ENCODE measurements around the gene DUSP22. TPM values are rescaled to one million over a fixed set of nuclear protein-coding genes. Genes with fewer than 3 reads are reported as not detected.

DUSP22 gene
- total and polyA plus RNA-seq, 9 of the 15 experiments (the other 6 are each of a cell fraction or from before 2014, with no cell fraction given): 9.3 to 19.4 (median 11.8) TPM

- TF ChIP-seq ZNF398 (CRISPR knock-in tag; IDR thresholded peaks at IDR 0.05): no peak
- no peak for TF ChIP-seq NFIX (CRISPR knock-in tag; IDR thresholded peaks at IDR 0.05; ENCODE audit: low read depth)
- no peak for TF ChIP-seq PTBP1 (IDR thresholded peaks at IDR 0.05; ENCODE audit: low read depth, low read length)
- no peak for TF ChIP-seq CLOCK (CRISPR knock-in tag; IDR thresholded peaks at IDR 0.05; ENCODE audit: borderline replicate concordance)
- TF ChIP-seq GABPA (tag; conservative IDR thresholded peaks at IDR 0.05; ENCODE audit: low read depth): no peak
- TF ChIP-seq ERF (CRISPR knock-in tag; IDR thresholded peaks at IDR 0.05): no peak
- TF ChIP-seq PBX2 (CRISPR knock-in tag; IDR thresholded peaks at IDR 0.05; ENCODE audit: low read depth): no peak
- TF ChIP-seq PBX2 (tag; conservative IDR thresholded peaks at IDR 0.05; ENCODE audit: low read depth): no peak
- TF ChIP-seq BRF2 (IDR thresholded peaks at IDR 0.05; ENCODE audit: borderline replicate concordance, insufficient read depth, insufficient read length): no peak
- no peak for TF ChIP-seq ZNF707 (CRISPR knock-in tag; conservative IDR thresholded peaks at IDR 0.05)
- TF ChIP-seq AFF1 (IDR thresholded peaks at IDR 0.05; ENCODE audit: low read depth in 1 of 2, partially characterized antibody in 2 of 2): no peak
- no peak for TF ChIP-seq NCOR1 (IDR thresholded peaks at IDR 0.05)
- no peak for TF ChIP-seq ZNF311 (CRISPR knock-in tag; IDR thresholded peaks at IDR 0.05)
Measured at GRCh38 chr6:362231-362923, 70.1 kb downstream of the DUSP22 start (continued).
